ENCODE results near the gene TCF12. TPM values are rescaled to one million over a fixed set of nuclear protein-coding genes. Genes with fewer than 3 reads are reported as not detected.

The TCF12 gene
- total RNA-seq, 4 donors from 2014 or later = 93.9 to 165 (median 111) TPM

- ATAC-seq (ENCODE audit: low FRiP score) (no peak), DNase-seq (ENCODE audit: low spot score) (no peak)
- TF ChIP-seq CTCF (IDR thresholded peaks at IDR 0.05) = no peak
Observed at GRCh38 chr15:57048930-57049549, 130.6 kb downstream of the TCF12 start.

- TF ChIP-seq CTCF (IDR thresholded peaks at IDR 0.05) = no peak
- ATAC-seq (ENCODE audit: low FRiP score) (no peak), DNase-seq (ENCODE audit: low spot score) (no peak)
Observed at GRCh38 chr15:57053470-57053869, 135.0 kb downstream of the TCF12 start.

- no peak for TF ChIP-seq CTCF (IDR thresholded peaks at IDR 0.05)
- ATAC-seq (ENCODE audit: low FRiP score) = no peak
- DNase-seq (ENCODE audit: low spot score) = no peak
Observed at GRCh38 chr15:57054204-57054750, 135.8 kb downstream of the TCF12 start.

- TF ChIP-seq CTCF (IDR thresholded peaks at IDR 0.05) = no peak
- no peak for ATAC-seq (ENCODE audit: low FRiP score)
- no peak for DNase-seq (ENCODE audit: low spot score)
Observed at GRCh38 chr15:57056357-57056756, 137.9 kb downstream of the TCF12 start.

GRCh38 chr15:57057134-57057930 is 138.9 kb downstream of the TCF12 start:
- no peak for DNase-seq (ENCODE audit: low spot score)
- TF ChIP-seq CTCF (IDR thresholded peaks at IDR 0.05) = no peak
- ATAC-seq (ENCODE audit: low FRiP score) = no peak

GRCh38 chr15:57059026-57059660 is 140.7 kb downstream of the TCF12 start:
- TF ChIP-seq CTCF (IDR thresholded peaks at IDR 0.05) = no peak
- ATAC-seq (ENCODE audit: low FRiP score) (no peak), DNase-seq (ENCODE audit: low spot score) (no peak)
